ENCODE measurements around the gene PLAC8L1. TPM values are rescaled to one million over a fixed set of nuclear protein-coding genes. Genes with fewer than 3 reads are reported as not detected.
"Not testable (repeated sequence)": the region's sequence is repeated elsewhere in the genome, so short reads cannot be mapped to it uniquely, and the experiment has no call there.

Gene PLAC8L1
- total and polyA plus RNA-seq, 2 of the 8 experiments (the other 6 are each of a cell fraction or from before 2014, with no cell fraction given): 0.42 TPM; not detected in 1

DNA sequence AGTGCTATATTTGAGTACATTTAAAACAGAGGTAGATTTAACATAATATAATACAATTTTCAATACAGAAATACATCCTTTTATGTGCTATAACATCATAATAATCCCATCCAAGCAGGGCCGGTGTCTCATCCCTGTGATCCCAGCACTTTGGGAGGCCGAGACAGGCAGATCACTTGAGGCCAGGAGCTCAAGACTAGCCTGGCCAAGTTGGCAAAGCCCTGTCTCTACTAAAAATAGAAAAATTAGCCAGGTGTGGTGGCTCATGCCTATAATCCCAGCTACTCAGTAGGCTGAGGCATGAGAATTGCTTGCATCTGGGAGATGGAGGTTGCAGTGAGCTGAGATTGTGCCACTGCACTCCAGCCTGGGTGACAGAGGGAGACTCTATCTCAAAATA, 11.8 kb upstream of the PLAC8L1 start:
- not testable (repeated sequence) for H2AFZ ChIP-seq (ENCODE audit: low read length); H3K9me3 ChIP-seq (ENCODE audit: insufficient read depth in 2 of 2, low read depth in 1 of 2, low read length in 1 of 2); H3K79me1 ChIP-seq (ENCODE audit: low read depth, low read length); H4K5ac ChIP-seq (ENCODE audit: insufficient read length, low read depth, low read length); H2BK5ac ChIP-seq (ENCODE audit: low read depth, low read length); H3K14ac ChIP-seq (ENCODE audit: insufficient read length); H2BK12ac ChIP-seq (ENCODE audit: low read depth, low read length); DNase-seq (ENCODE audit: low read depth in 1 of 2, low spot score in 2 of 2); H3K27me3 ChIP-seq (replicated peaks in 1 of 4; ENCODE audit: control insufficient read depth in 3 of 4, extremely low read depth in 1 of 4, insufficient read depth in 3 of 4, low read length in 3 of 4); H3K4me2 ChIP-seq (ENCODE audit: insufficient read depth in 1 of 2, low read depth in 2 of 2, low read length in 2 of 2); H2BK15ac ChIP-seq (ENCODE audit: low read length); H3K23me2 ChIP-seq (ENCODE audit: low read depth, low read length); H2BK120ac ChIP-seq (replicated peaks; ENCODE audit: low read depth, low read length); H4K8ac ChIP-seq (ENCODE audit: extremely low read depth, insufficient read depth, low read length); H4K20me1 ChIP-seq (replicated peaks in 1 of 2; ENCODE audit: control insufficient read depth in 1 of 2, insufficient read depth in 2 of 2, low read length in 2 of 2); H3K23ac ChIP-seq (ENCODE audit: insufficient read length); H2BK20ac ChIP-seq (ENCODE audit: low read length); FAIRE-seq; H3K79me2 ChIP-seq (ENCODE audit: control insufficient read depth in 1 of 2, insufficient read depth in 2 of 2, low read length in 2 of 2); H3K18ac ChIP-seq (ENCODE audit: extremely low read depth, low read length); H3K56ac ChIP-seq (replicated peaks; ENCODE audit: insufficient read length, low read depth, low read length); H3K27ac ChIP-seq (ENCODE audit: low read depth, low read length); H4K91ac ChIP-seq (replicated peaks; ENCODE audit: insufficient read length, low read length); H3K9ac ChIP-seq (replicated peaks in 1 of 4; ENCODE audit: extremely low read depth in 1 of 4, low read depth in 3 of 4, low read length in 3 of 4); H3K4me1 ChIP-seq (replicated peaks in 1 of 4; ENCODE audit: control insufficient read depth in 3 of 4, insufficient read depth in 4 of 4, low read length in 3 of 4); H2AK5ac ChIP-seq (ENCODE audit: low read depth, low read length); H3K4ac ChIP-seq (replicated peaks; ENCODE audit: insufficient read length, low read depth, low read length); H3K4me3 ChIP-seq (ENCODE audit: extremely low read depth in 1 of 4, insufficient read depth in 2 of 4, low read depth in 3 of 4, low read length in 4 of 4)
- POLR2A ChIA-PET (ENCODE audit: partially characterized antibody): interaction anchor here (1.0 to 1.3 kb wide), 2 partner anchors 9 kb away, joined by 4 to 6 read pairs; no protein-coding TSS in a partner anchor
- CTCF ChIA-PET (ENCODE audit: partially characterized antibody): interaction anchor here (0.6 to 0.8 kb wide), 2 partner anchors 13 to 43 kb away, joined by 3 read pairs; no protein-coding TSS in a partner anchor
- WGBS, 2 experiments (ENCODE audit: extremely low coverage in 1 of 2, insufficient coverage in 1 of 2, insufficient read length in 1 of 2, insufficient replicate concordance in 2 of 2, low coverage in 1 of 2, low lambda C conversion rate in 2 of 2, missing lambda C conversion rate in 1 of 2): 90% methylated on average over 2 of the region's 2 CpGs; no CpG with 5 or more reads in 1 of the 2 experiments
- H3K36me3 ChIP-seq (ENCODE audit: control insufficient read depth in 2 of 4, insufficient read depth in 4 of 4, low read length in 3 of 4): peaks cover 21 to 94% (median 52%) of the 10 kb centered on the region in 4 experiments

Measured in H1 (cell line).